HUES64 (cell line): ENCODE results near the gene GRIK1.

ENCODE experiments used
- H3K27ac ChIP-seq: 2 replicates; pipeline ENCODE4 v1.7.0; 2013; ENCODE audit warnings: low read depth, low read length, inconsistent platforms
- H3K27me3 ChIP-seq: 2 replicates; pipeline ENCODE4 v1.6.1; 2013; ENCODE audit warnings: mild to moderate bottlenecking, low read length; ENCODE audit not compliant: insufficient read depth
- H3K36me3 ChIP-seq: 2 replicates; pipeline ENCODE4 v1.6.1; 2013; ENCODE audit warnings: mild to moderate bottlenecking, low read length; ENCODE audit not compliant: insufficient read depth
- H3K4me1 ChIP-seq: 2 replicates; pipeline ENCODE4 v1.6.1; 2013; ENCODE audit warnings: mild to moderate bottlenecking, low read length, moderate library complexity; ENCODE audit not compliant: insufficient read depth
- H3K4me3 ChIP-seq: 2 replicates; pipeline ENCODE4 v1.5.1; 2013; ENCODE audit warnings: mild to moderate bottlenecking, low read length, moderate library complexity
- H3K9ac ChIP-seq: 2 replicates; pipeline ENCODE4 v1.6.1; 2013; ENCODE audit warnings: mild to moderate bottlenecking, low read depth, low read length
- H3K9me3 ChIP-seq: 2 replicates; pipeline ENCODE4 v1.6.1; 2013; ENCODE audit warnings: low read depth, low read length; ENCODE audit not compliant: insufficient read depth
- WGBS: fragments of 150-250, 120-280 bp; methylation state at CpG from one replicate; pipeline ENCODE4 v1.1.7; 2013; ENCODE audit warnings: missing lambda C conversion rate; 5-methylcytosine and 5-hydroxymethylcytosine counted together

Gene GRIK1

GRCh38 chr21:29642551-29643245, 297.1 kb downstream of the GRIK1 start:
- H3K27me3 ChIP-seq, result no peaks in the 10 kb centered on the region
- H3K9ac ChIP-seq, result no peak overlapping the region
- no peak overlapping the region for H3K4me3 ChIP-seq
- no peak overlapping the region for H3K27ac ChIP-seq
- WGBS, result 95% methylated on average over 10 of the region's 10 CpGs
- H3K4me1 ChIP-seq, result no peaks in the 10 kb centered on the region
- no peaks in the 10 kb centered on the region for H3K9me3 ChIP-seq
- no peaks in the 10 kb centered on the region for H3K36me3 ChIP-seq

GRCh38 chr21:29641635-29642550, 297.9 kb downstream of the GRIK1 start:
- no peaks in the 10 kb centered on the region for H3K27me3 ChIP-seq
- no peak overlapping the region for H3K9ac ChIP-seq
- no peak overlapping the region for H3K27ac ChIP-seq
- H3K4me3 ChIP-seq, result no peak overlapping the region
- no peaks in the 10 kb centered on the region for H3K36me3 ChIP-seq
- 92% methylated on average over 7 of the region's 7 CpGs for WGBS
- no peaks in the 10 kb centered on the region for H3K4me1 ChIP-seq
- H3K9me3 ChIP-seq, result no peaks in the 10 kb centered on the region

- Histone ChIP-seq H3K9me3 (no peaks in the 10 kb centered on the region), H3K27ac (no peak overlapping the region), H3K36me3 (no peaks in the 10 kb centered on the region), H3K4me1 (no peaks in the 10 kb centered on the region), H3K27me3 (no peaks in the 10 kb centered on the region), H3K9ac (no peak overlapping the region), H3K4me3 (no peak overlapping the region)
- 88% methylated on average over 5 of the region's 5 CpGs for WGBS
Measured at GRCh38 chr21:29641001-29641634, 298.7 kb downstream of the GRIK1 start.

- Histone ChIP-seq H3K9ac (no peak overlapping the region), H3K27ac (no peak overlapping the region), H3K4me3 (no peak overlapping the region), H3K36me3 (no peaks in the 10 kb centered on the region), H3K27me3 (no peaks in the 10 kb centered on the region), H3K4me1 (no peaks in the 10 kb centered on the region), H3K9me3 (no peaks in the 10 kb centered on the region)
- WGBS, result 91% methylated on average over 2 of the region's 2 CpGs
Measured at GRCh38 chr21:29640080-29640508, 299.7 kb downstream of the GRIK1 start.

- no peaks in the 10 kb centered on the region for H3K9me3 ChIP-seq
- no peak overlapping the region for H3K9ac ChIP-seq
- 96% methylated on average over 5 of the region's 5 CpGs for whole genome bisulfite sequencing
- no peaks in the 10 kb centered on the region for H3K27me3 ChIP-seq
- H3K4me1 ChIP-seq, result no peaks in the 10 kb centered on the region
- no peaks in the 10 kb centered on the region for H3K36me3 ChIP-seq
- H3K27ac ChIP-seq, result no peak overlapping the region
- no peak overlapping the region for H3K4me3 ChIP-seq
Measured at GRCh38 chr21:29639366-29640079, 300.3 kb downstream of the GRIK1 start.

GRCh38 chr21:29638761-29639327, 301.0 kb downstream of the GRIK1 start:
- Histone ChIP-seq H3K36me3 (no peaks in the 10 kb centered on the region), H3K9ac (no peak overlapping the region), H3K4me3 (no peak overlapping the region), H3K9me3 (no peaks in the 10 kb centered on the region), H3K27me3 (no peaks in the 10 kb centered on the region), H3K4me1 (no peaks in the 10 kb centered on the region), H3K27ac (no peak overlapping the region)
- 75% methylated on average over 1 of the region's 2 CpGs for WGBS

- WGBS, result 94% methylated on average over 5 of the region's 7 CpGs
- Histone ChIP-seq H3K4me3 (no peak overlapping the region), H3K9ac (no peak overlapping the region), H3K27ac (no peak overlapping the region), H3K9me3 (no peaks in the 10 kb centered on the region), H3K36me3 (no peaks in the 10 kb centered on the region), H3K27me3 (no peaks in the 10 kb centered on the region), H3K4me1 (no peaks in the 10 kb centered on the region)
Measured at GRCh38 chr21:29638138-29638537, 301.7 kb downstream of the GRIK1 start.

GRCh38 chr21:29637553-29637952, 302.2 kb downstream of the GRIK1 start:
- 95% methylated on average over 4 of the region's 4 CpGs for WGBS
- H3K4me3 ChIP-seq, result no peak overlapping the region
- no peaks in the 10 kb centered on the region for H3K36me3 ChIP-seq
- H3K9ac ChIP-seq, result no peak overlapping the region
- no peak overlapping the region for H3K27ac ChIP-seq
- no peaks in the 10 kb centered on the region for H3K4me1 ChIP-seq
- no peaks in the 10 kb centered on the region for H3K27me3 ChIP-seq
- no peaks in the 10 kb centered on the region for H3K9me3 ChIP-seq

- no peaks in the 10 kb centered on the region for H3K4me1 ChIP-seq
- H3K9ac ChIP-seq, result no peak overlapping the region
- 94% methylated on average over 4 of the region's 4 CpGs for WGBS
- H3K27me3 ChIP-seq, result no peaks in the 10 kb centered on the region
- H3K36me3 ChIP-seq, result no peaks in the 10 kb centered on the region
- no peak overlapping the region for H3K27ac ChIP-seq
- no peaks in the 10 kb centered on the region for H3K9me3 ChIP-seq
- no peak overlapping the region for H3K4me3 ChIP-seq
Measured at GRCh38 chr21:29637134-29637533, 302.7 kb downstream of the GRIK1 start.

GRCh38 chr21:29634418-29634817, 305.4 kb downstream of the GRIK1 start:
- H3K27ac ChIP-seq, result no peak overlapping the region
- H3K36me3 ChIP-seq, result no peaks in the 10 kb centered on the region
- no peak overlapping the region for H3K9ac ChIP-seq
- 96% methylated on average over 4 of the region's 4 CpGs for WGBS
- H3K9me3 ChIP-seq, result no peaks in the 10 kb centered on the region
- H3K27me3 ChIP-seq, result no peaks in the 10 kb centered on the region
- H3K4me3 ChIP-seq, result no peak overlapping the region
- H3K4me1 ChIP-seq, result no peaks in the 10 kb centered on the region
